IMR-90 (cell line): ENCODE measurements around the gene FAAP20. TPM values are rescaled to one million over a fixed set of nuclear protein-coding genes. Genes with fewer than 3 reads are reported as not detected.

ENCODE experiments used
- ATAC-seq: fragments of 200-7000 bp; cut with Tn5 transposase; 2 replicates; pipeline ENCODE4 v1.9.1; 2020; ENCODE audit warnings: low read depth, mild to moderate bottlenecking, moderate library complexity
- BruUV-seq: library from RNA; stranded (reverse); fragments of 400-500 nt; replicated peaks from 2 replicates; lab custom pipeline; 2021; lab: Mats Ljungman, UMichigan
- CTCF ChIA-PET: fragments of 300-600 bp; formaldehyde crosslinking; extraction: SDS; loops from one replicate; lab custom pipeline; 2021; ENCODE audit warnings: antibody characterized with exemption; lab: Yijun Ruan, JAX
- POLR2A ChIA-PET: fragments of 300-600 bp; sonication (Branson Sonifier 250); formaldehyde crosslinking; loops from one replicate; lab custom pipeline; 2022; ENCODE audit warnings: antibody characterized with exemption; ENCODE audit not compliant: unreplicated experiment; lab: Charles Lee
- DNase-seq: peaks from one replicate; pipeline ENCODE4 v3.0.0; 2013
- H2AFZ ChIP-seq: replicated peaks from 2 replicates; pipeline ENCODE3; 2013; ENCODE audit warnings: low read length, mild to moderate bottlenecking; ENCODE audit not compliant: poor library complexity
- H2AK5ac ChIP-seq: 2 replicates; pipeline ENCODE4 v1.6.1; 2013; ENCODE audit warnings: low read depth, low read length, inconsistent platforms
- H2AK9ac ChIP-seq: replicated peaks from 2 replicates; pipeline ENCODE3; 2013; ENCODE audit warnings: mild to moderate bottlenecking, low read depth, low read length, moderate library complexity; ENCODE audit not compliant: poor library complexity
- H2BK120ac ChIP-seq: 2 replicates; pipeline ENCODE4 v1.6.1; 2013; ENCODE audit warnings: low read depth, low read length, inconsistent platforms
- H2BK15ac ChIP-seq: 3 replicates; pipeline ENCODE4 v1.6.1; 2013; ENCODE audit warnings: low read depth, low read length, inconsistent platforms
- H2BK20ac ChIP-seq: 2 replicates; pipeline ENCODE4 v1.6.1; 2013; ENCODE audit warnings: low read depth, mild to moderate bottlenecking, inconsistent platforms, low read length, moderate library complexity
- H2BK5ac ChIP-seq: 2 replicates; pipeline ENCODE4 v1.6.1; 2013; ENCODE audit warnings: mild to moderate bottlenecking, low read depth, low read length, inconsistent platforms; ENCODE audit not compliant: poor library complexity, severe bottlenecking
- H3K14ac ChIP-seq: replicated peaks from 2 replicates; pipeline ENCODE4 v1.6.1; 2013; ENCODE audit warnings: low read depth, low read length, inconsistent platforms
- H3K18ac ChIP-seq: 2 replicates; pipeline ENCODE4 v1.6.1; 2013; ENCODE audit warnings: low read depth, low read length, control low read depth
- H3K23ac ChIP-seq: 2 replicates; pipeline ENCODE4 v1.6.1; 2013; ENCODE audit warnings: low read depth, low read length, inconsistent platforms
- H3K27ac ChIP-seq: 2 replicates; pipeline ENCODE4 v1.5.1; 2013; ENCODE audit warnings: mild to moderate bottlenecking, control low read depth, low read length; ENCODE audit not compliant: insufficient read depth
- H3K27me3 ChIP-seq: 2 replicates; pipeline ENCODE4 v1.6.1; 2013; ENCODE audit warnings: low read length; ENCODE audit not compliant: control insufficient read depth, insufficient read depth
- H3K36me3 ChIP-seq: 2 replicates; pipeline ENCODE4 v1.6.1; 2013; ENCODE audit warnings: low read length, mixed read lengths; ENCODE audit not compliant: control insufficient read depth, insufficient read depth
- H3K4ac ChIP-seq: 2 replicates; pipeline ENCODE4 v1.6.1; 2013; ENCODE audit warnings: low read depth, low read length, inconsistent platforms
- H3K4me1 ChIP-seq: 2 replicates; pipeline ENCODE4 v1.6.1; 2013; ENCODE audit warnings: low read length, mixed read lengths; ENCODE audit not compliant: control insufficient read depth, insufficient read depth
- H3K4me2 ChIP-seq: 2 replicates; pipeline ENCODE4 v1.6.1; 2013; ENCODE audit warnings: low read depth, mild to moderate bottlenecking, control low read depth, low read length, moderate library complexity
- H3K4me3 ChIP-seq: 2 replicates; pipeline ENCODE4 v1.5.1; 2013; ENCODE audit warnings: low read depth, mild to moderate bottlenecking, control low read depth, low read length, moderate library complexity; ENCODE audit not compliant: insufficient read depth
- H3K56ac ChIP-seq: 2 replicates; pipeline ENCODE4 v1.6.1; 2013; ENCODE audit warnings: low read length, inconsistent platforms; ENCODE audit not compliant: insufficient read depth; ENCODE audit errors: extremely low read depth
- H3K79me1 ChIP-seq, 2 experiments: 2 replicates each; pipeline ENCODE4 v1.6.1; 2013; ENCODE audit warnings: low read length in 2 of 2, inconsistent platforms in 1 of 2, low read depth in 1 of 2
- H3K9ac ChIP-seq: 2 replicates; pipeline ENCODE4 v1.6.1; 2013; ENCODE audit warnings: low read depth, low read length, control low read depth
- H3K9me1 ChIP-seq: 2 replicates; pipeline ENCODE4 v1.6.1; 2013; ENCODE audit warnings: low read length, inconsistent platforms; ENCODE audit not compliant: insufficient read depth
- H3K9me3 ChIP-seq: 2 replicates; pipeline ENCODE4 v1.6.1; 2013; ENCODE audit warnings: low read length; ENCODE audit not compliant: control insufficient read depth, insufficient read depth
- H4K20me1 ChIP-seq: 2 replicates; pipeline ENCODE4 v1.6.1; 2013; ENCODE audit warnings: low read length, inconsistent platforms; ENCODE audit not compliant: insufficient read depth
- H4K5ac ChIP-seq: 2 replicates; pipeline ENCODE4 v1.6.1; 2013; ENCODE audit warnings: mild to moderate bottlenecking, low read depth, low read length, control low read depth
- H4K8ac ChIP-seq, 2 experiments: 2 replicates each; pipeline ENCODE4 v1.6.1; 2013; ENCODE audit warnings: low read depth in 2 of 2, low read length in 2 of 2, control low read depth in 1 of 2, inconsistent platforms in 1 of 2
- H4K91ac ChIP-seq: 2 replicates; pipeline ENCODE4 v1.6.1; 2013; ENCODE audit warnings: low read depth, low read length, inconsistent platforms; ENCODE audit not compliant: insufficient read depth
- BHLHE40 ChIP-seq: fragments of 150-350 bp; IDR thresholded peaks from 2 replicates; pipeline ENCODE4 v1.6.1; 2016; ENCODE audit warnings: mild to moderate bottlenecking, low read depth, low read length
- CEBPB ChIP-seq: IDR thresholded peaks from 2 replicates; pipeline ENCODE4 v1.6.1; 2012; ENCODE audit warnings: low read depth, low read length, improper control_type of control experiment
- CHD1 ChIP-seq: IDR thresholded peaks from 2 replicates; pipeline ENCODE4 v1.6.1; 2012; ENCODE audit warnings: low read depth, low read length, improper control_type of control experiment
- CTCF ChIP-seq: conservative IDR thresholded peaks from 2 replicates; pipeline ENCODE4 v1.5.1; 2012; ENCODE audit warnings: mild to moderate bottlenecking, low read depth, low read length, improper control_type of control experiment
- ELK1 ChIP-seq: fragments of 150-350 bp; IDR thresholded peaks from 2 replicates; pipeline ENCODE4 v1.6.1; 2016; ENCODE audit warnings: low read depth, mild to moderate bottlenecking, low read length, moderate library complexity, borderline replicate concordance
- FOS ChIP-seq: fragments of 150-350 bp; IDR thresholded peaks from 2 replicates; pipeline ENCODE4 v1.6.1; 2016; ENCODE audit warnings: low read depth, low read length
- MAFK ChIP-seq: IDR thresholded peaks from 2 replicates; pipeline ENCODE4 v1.6.1; 2012; ENCODE audit warnings: low read depth, low read length, improper control_type of control experiment
- MXI1 ChIP-seq: IDR thresholded peaks from 2 replicates; pipeline ENCODE4 v1.6.1; 2012; ENCODE audit warnings: low read depth, mild to moderate bottlenecking, low read length, moderate library complexity, borderline replicate concordance
- NFE2L2 ChIP-seq: fragments of 150-350 bp; IDR thresholded peaks from 2 replicates; pipeline ENCODE4 v1.6.1; 2016; ENCODE audit warnings: low read depth, mild to moderate bottlenecking, low read length
- POLR2A ChIP-seq: IDR thresholded peaks from 2 replicates; pipeline ENCODE4 v1.6.1; 2012; ENCODE audit warnings: mild to moderate bottlenecking, low read depth, low read length
- RAD21 ChIP-seq: IDR thresholded peaks from 2 replicates; pipeline ENCODE4 v1.6.1; 2012; ENCODE audit warnings: low read length, improper control_type of control experiment
- RCOR1 ChIP-seq: IDR thresholded peaks from 2 replicates; pipeline ENCODE4 v1.6.1; 2012; ENCODE audit warnings: mild to moderate bottlenecking, low read length, improper control_type of control experiment; ENCODE audit not compliant: insufficient replicate concordance
- RFX5 ChIP-seq: IDR thresholded peaks from 2 replicates; pipeline ENCODE4 v1.8.0; 2012; ENCODE audit warnings: low read depth, mild to moderate bottlenecking, low read length, moderate library complexity
- SMC3 ChIP-seq: fragments of 150-350 bp; IDR thresholded peaks from 2 replicates; pipeline ENCODE4 v1.6.1; 2016; ENCODE audit warnings: low read depth, mild to moderate bottlenecking, antibody characterized with exemption, low read length, moderate library complexity
- USF2 ChIP-seq: fragments of 150-350 bp; IDR thresholded peaks from 2 replicates; pipeline ENCODE4 v1.6.1; 2017; ENCODE audit warnings: mild to moderate bottlenecking, antibody characterized with exemption, low read length, low read depth
- WGBS, 2 experiments: methylation state at CpG; one replicate each; pipeline versions ENCODE4 v1.1.5 to v1.1.7; 2013; ENCODE audit warnings: missing lambda C conversion rate in 2 of 2; ENCODE audit not compliant: insufficient read length in 1 of 2; ENCODE audit errors: extremely low coverage in 2 of 2; 5-methylcytosine and 5-hydroxymethylcytosine counted together
- dilution Hi-C: fragments of 300-500 bp; cut with HindIII; formaldehyde crosslinking; loops from one replicate; pipeline ENCODE4 v1.14.3; 2018; ENCODE audit warnings: low sequenced_read_pairs; ENCODE audit not compliant: unreplicated experiment
- in situ Hi-C: fragments of 300-500 bp; cut with MboI; formaldehyde crosslinking; loops from 3 replicates; pipeline ENCODE4 v1.14.3; 2019; ENCODE audit warnings: low sequenced_read_pairs, inconsistent platforms, mixed read lengths
- intact Hi-C: fragments of 100-400 bp; cut with micrococcal nuclease; formaldehyde crosslinking; loops from 2 replicates; pipeline ENCODE4 v1.10.0; 2022
- polyA plus RNA-seq, 3 experiments: library from polyadenylated mRNA; depleted of rRNA; stranded (reverse); fragments of >200 nt; gene quantifications; 2 replicates each; pipeline ENCODE4 v1.2.3, GENCODE V29; 2012; ENCODE audit warnings: low replicate concordance in 1 of 3
- total RNA-seq: library from RNA; depleted of rRNA; stranded (reverse); fragments of >200 nt; gene quantifications from 2 replicates; pipeline ENCODE4 v1.2.3, GENCODE V29; 2012

Gene FAAP20
- total and polyA plus RNA-seq, 2 of the 4 experiments (the other 2 are of a cell fraction) = 6.5 to 31.5 TPM

GRCh38 chr1:2238361-2239012, 43.9 kb upstream of the FAAP20 start:
- Histone ChIP-seq H3K9me3 (no peaks in the 10 kb centered on the region), H2BK20ac (no peak overlapping the region), H2AFZ (no peak overlapping the region), H3K79me1 (peaks cover 0 to 66% of the 10 kb centered on the region in 2 experiments; a peak in 2 of 4 replicates), H2BK120ac (no peak overlapping the region), H4K5ac (no peak overlapping the region), H2BK5ac (no peak overlapping the region), H3K4me2 (no peak overlapping the region; the same call in 1 of the 2 replicates), H2AK9ac (no peak overlapping the region), H2AK5ac (no peak overlapping the region), H3K56ac (no peak overlapping the region), H3K9ac (no peak overlapping the region), H3K9me1 (peaks cover 46% of the 10 kb centered on the region), H3K27me3 (no peaks in the 10 kb centered on the region), H2BK15ac (no peak overlapping the region), H3K14ac (no peak overlapping the region), H3K36me3 (peaks cover 18% of the 10 kb centered on the region; the same call in 1 of the 2 replicates), H4K8ac (no peak overlapping the region), H3K4me3 (no peak overlapping the region), H4K91ac (no peak overlapping the region), H3K18ac (no peak overlapping the region), H3K27ac (no peak overlapping the region), H3K23ac (no peak overlapping the region), H4K20me1 (peaks cover 99% of the 10 kb centered on the region), H3K4me1 (peaks cover 55% of the 10 kb centered on the region), H3K4ac (no peak overlapping the region)
- no peak for DNase-seq
- POLR2A ChIA-PET = no interaction called here
- WGBS, 2 experiments = 100% methylated on average over 1 of the region's 25 CpGs; no CpG with 5 or more reads in 1 of the 2 experiments
- dilution Hi-C loops = no loop called here
- no peak for ATAC-seq
- CTCF ChIA-PET = interaction anchor here (1.2 kb wide), 1 partner anchor 49 kb away, joined by 3 read pairs; no protein-coding TSS in a partner anchor
- intact Hi-C loops = no loop called here
- BruUV-seq = no TSS peak
- in situ Hi-C loops = loop anchor here (5.0 kb wide), 1 partner anchor 59 kb away; no protein-coding TSS in a partner anchor
- no peak for TF ChIP-seq SMC3
- no peak for TF ChIP-seq RCOR1
- TF ChIP-seq ELK1 = no peak
- TF ChIP-seq CTCF = no peak
- no peak for TF ChIP-seq FOS
- TF ChIP-seq NFE2L2 = no peak
- no peak for TF ChIP-seq USF2
- no peak for TF ChIP-seq MAFK
- no peak for TF ChIP-seq CHD1
- no peak for TF ChIP-seq RFX5
- TF ChIP-seq MXI1 = no peak
- TF ChIP-seq BHLHE40 = no peak
- no peak for TF ChIP-seq RAD21
- no peak for TF ChIP-seq POLR2A
- no peak for TF ChIP-seq CEBPB
